Measurements from ENCODE around the gene PRSS21.

The PRSS21 gene

GRCh38 chr16:2806286-2806685 is 10.8 kb upstream of the PRSS21 start:
- no peaks in the 10 kb centered on the region for H3K36me3 ChIP-seq (ENCODE audit: control insufficient read depth, insufficient read depth, low read length)

GRCh38 chr16:2808181-2808580 is 8.9 kb upstream of the PRSS21 start:
- DNase-seq (ENCODE audit: extremely low read depth, insufficient read length), result no peak
- Histone ChIP-seq H3K4me3 (replicated peaks; ENCODE audit: low read depth, low read length) (no peak overlapping the region), H3K36me3 (ENCODE audit: control insufficient read depth, insufficient read depth, low read length) (no peaks in the 10 kb centered on the region), H3K27me3 (replicated peaks; ENCODE audit: control insufficient read depth, insufficient read depth, low read length) (no peaks in the 10 kb centered on the region; the same call in none of the 2 replicates)
- no peak for TF ChIP-seq CTCF (IDR thresholded peaks at IDR 0.05; ENCODE audit: insufficient read depth, low read length, poor library complexity, severe bottlenecking)

More at GRCh38 chr16:2806286-2806685, 10.8 kb upstream of the PRSS21 start:
- DNase-seq (ENCODE audit: extremely low read depth, insufficient read length), result no peak
- no peak overlapping the region for H3K4me3 ChIP-seq (replicated peaks; ENCODE audit: low read depth, low read length)
- TF ChIP-seq CTCF (IDR thresholded peaks at IDR 0.05; ENCODE audit: insufficient read depth, low read length, poor library complexity, severe bottlenecking), result no peak
- no peaks in the 10 kb centered on the region; the same call in none of the 2 replicates for H3K27me3 ChIP-seq (replicated peaks; ENCODE audit: control insufficient read depth, insufficient read depth, low read length)

GRCh38 chr16:2809149-2809760 is 7.8 kb upstream of the PRSS21 start:
- TF ChIP-seq CTCF (IDR thresholded peaks at IDR 0.05; ENCODE audit: insufficient read depth, low read length, poor library complexity, severe bottlenecking), result no peak
- H3K36me3 ChIP-seq (ENCODE audit: control insufficient read depth, insufficient read depth, low read length), result no peaks in the 10 kb centered on the region
- no peak for DNase-seq (ENCODE audit: extremely low read depth, insufficient read length)
- no peaks in the 10 kb centered on the region; the same call in none of the 2 replicates for H3K27me3 ChIP-seq (replicated peaks; ENCODE audit: control insufficient read depth, insufficient read depth, low read length)
- H3K4me3 ChIP-seq (replicated peaks; ENCODE audit: low read depth, low read length), result no peak overlapping the region

GRCh38 chr16:2810651-2811050 is 6.4 kb upstream of the PRSS21 start:
- no peak for TF ChIP-seq CTCF (IDR thresholded peaks at IDR 0.05; ENCODE audit: insufficient read depth, low read length, poor library complexity, severe bottlenecking)
- Histone ChIP-seq H3K36me3 (ENCODE audit: control insufficient read depth, insufficient read depth, low read length) (no peaks in the 10 kb centered on the region), H3K4me3 (replicated peaks; ENCODE audit: low read depth, low read length) (no peak overlapping the region), H3K27me3 (replicated peaks; ENCODE audit: control insufficient read depth, insufficient read depth, low read length) (no peaks in the 10 kb centered on the region; the same call in none of the 2 replicates)
- DNase-seq (ENCODE audit: extremely low read depth, insufficient read length), result no peak

- DNase-seq (ENCODE audit: extremely low read depth, insufficient read length), result no peak
Observed at GRCh38 chr16:2811703-2812471, 5.2 kb upstream of the PRSS21 start.

More at GRCh38 chr16:2811703-2812471, 5.2 kb upstream of the PRSS21 start:
- no peak for TF ChIP-seq CTCF (IDR thresholded peaks at IDR 0.05; ENCODE audit: insufficient read depth, low read length, poor library complexity, severe bottlenecking)
- no peak overlapping the region for H3K4me3 ChIP-seq (replicated peaks; ENCODE audit: low read depth, low read length)
- H3K36me3 ChIP-seq (ENCODE audit: control insufficient read depth, insufficient read depth, low read length), result no peaks in the 10 kb centered on the region
- H3K27me3 ChIP-seq (replicated peaks; ENCODE audit: control insufficient read depth, insufficient read depth, low read length), result no peaks in the 10 kb centered on the region; the same call in 1 of the 2 replicates
